K562 (cell line): ENCODE measurements around the gene MDC1.

Experiments used
- ATF7 ChIP-seq: fragments of 450-650 bp; IDR thresholded peaks from 2 replicates; pipeline ENCODE4 v1.7.1; 2014; ENCODE audit warnings: mild to moderate bottlenecking, moderate library complexity
- BMI1 ChIP-seq: fragments of 150-350 bp; IDR thresholded peaks from 2 replicates; pipeline ENCODE4 v1.6.1; 2014; ENCODE audit warnings: low read length
- CTCF ChIP-seq, 3 experiments: IDR thresholded peaks in 2 of 3; conservative IDR thresholded peaks in 1 of 3; 2 replicates each; pipeline ENCODE4 v1.5.1; 2011 to 2012; ENCODE audit warnings: low read length in 3 of 3, mild to moderate bottlenecking in 3 of 3, control low read depth in 2 of 3, improper control_type of control experiment in 1 of 3, inconsistent platforms in 1 of 3, low read depth in 1 of 3, mixed read lengths in 1 of 3, moderate library complexity in 1 of 3; ENCODE audit not compliant: insufficient read depth in 2 of 3
- DDX20 ChIP-seq: fragments of 450-650 bp; IDR thresholded peaks from 2 replicates; pipeline ENCODE4 v1.6.1; 2016; ENCODE audit warnings: missing genetic modification characterization, low read depth, mild to moderate bottlenecking, missing compliant biosample characterization, moderate library complexity
- EP300 ChIP-seq: IDR thresholded peaks from 2 replicates; pipeline ENCODE4 v1.6.1; 2012; ENCODE audit warnings: low read length, improper control_type of control experiment
- EZH2 ChIP-seq: IDR thresholded peaks from 2 replicates; pipeline ENCODE4 v1.6.1; 2012; ENCODE audit warnings: low read depth, mild to moderate bottlenecking, inconsistent platforms, low read length, borderline replicate concordance
- GABPB1 ChIP-seq: sonication (generic); formaldehyde crosslinking; IDR thresholded peaks from 2 replicates; pipeline ENCODE4 v1.8.0; 2022; ENCODE audit warnings: mild to moderate bottlenecking, missing genetic modification reagents
- HDAC3 ChIP-seq: fragments of 450-650 bp; IDR thresholded peaks from 2 replicates; pipeline ENCODE4 v1.6.1; 2018; ENCODE audit warnings: borderline replicate concordance, mild to moderate bottlenecking, moderate library complexity; ENCODE audit not compliant: partially characterized antibody
- JUND ChIP-seq, 2 experiments: IDR thresholded peaks; 2 replicates in 1 of 2; 3 replicates in 1 of 2; pipeline ENCODE4 v1.6.1; 2011; ENCODE audit warnings: borderline replicate concordance in 2 of 2, low read depth in 2 of 2, low read length in 2 of 2, improper control_type of control experiment in 1 of 2, missing biosample characterization in 1 of 2, missing genetic modification characterization in 1 of 2, missing genetic modification reagents in 1 of 2
- MLLT1 ChIP-seq, 2 experiments: fragments of 450-650 bp; IDR thresholded peaks; 2 replicates each; pipeline ENCODE4 v1.6.1; 2016
- PHB ChIP-seq: fragments of 250-450 bp; sonication (Bioruptor Pico); IDR thresholded peaks from 2 replicates; pipeline ENCODE4 v1.5.0; 2021
- TCF7L2 ChIP-seq: fragments of 150-350 bp; IDR thresholded peaks from 2 replicates; pipeline ENCODE4 v1.6.1; 2016; ENCODE audit warnings: low read depth, mild to moderate bottlenecking, low read length, moderate library complexity
- ZFP1 ChIP-seq: fragments of 450-650 bp; formaldehyde crosslinking; IDR thresholded peaks from 2 replicates; pipeline ENCODE4 v1.4.0; 2020; ENCODE audit warnings: mild to moderate bottlenecking, mixed read lengths
- TF ChIP-seq, protein P1 (sequence below): fragments of 450-650 bp; IDR thresholded peaks from 2 replicates; pipeline ENCODE4 v1.6.1; 2016; ENCODE audit warnings: low read depth, mild to moderate bottlenecking, moderate library complexity

DNA sequence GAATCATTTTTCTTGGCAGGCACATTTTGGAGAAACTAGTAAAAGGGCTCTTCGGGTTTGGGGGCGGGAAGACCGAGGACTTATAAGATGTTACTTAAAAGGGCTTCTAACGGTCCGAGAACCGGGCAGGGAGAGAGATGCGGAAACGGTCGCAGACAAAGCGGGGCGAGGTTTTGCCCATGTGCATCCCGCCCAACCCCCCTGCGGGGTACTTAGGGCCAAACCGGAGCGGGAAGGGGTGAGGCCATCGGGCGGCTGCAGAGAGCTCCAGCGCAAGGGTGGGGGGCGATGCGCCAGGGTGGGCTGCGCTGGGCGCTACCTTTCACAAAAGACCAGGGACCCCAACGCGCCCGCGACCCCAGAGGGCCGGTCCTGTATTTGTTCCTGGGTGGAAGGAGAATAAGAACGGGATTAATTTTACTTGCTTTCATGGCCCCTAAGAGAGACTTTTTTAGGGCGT is 3.7 kb upstream of the MDC1 start:
- TF ChIP-seq DDX20 (tag): no peak
- TF ChIP-seq JUND (IDR thresholded peaks at IDR 0.05; ENCODE audit: borderline replicate concordance, low read depth, low read length): no peak
- no peak for TF ChIP-seq JUND (tag; IDR thresholded peaks at IDR 0.05; ENCODE audit: borderline replicate concordance, low read depth, low read length)
- TF ChIP-seq PHB (CRISPR knock-in tag): 0 out of 2 replicates have a peak, but pooled peaks have one; percentile 19
- TF ChIP-seq EZH2: no peak
- no peak; a peak in 1 of 6 replicates for TF ChIP-seq CTCF (IDR thresholded peaks at IDR 0.05 in 2 of 3, conservative IDR thresholded peaks at IDR 0.05 in 1 of 3; ENCODE audit: insufficient read depth in 2 of 3, low read depth in 1 of 3, low read length in 3 of 3)
- no peak for TF ChIP-seq EP300
- TF ChIP-seq TCF7L2: no peak
- TF ChIP-seq, protein P1, sequence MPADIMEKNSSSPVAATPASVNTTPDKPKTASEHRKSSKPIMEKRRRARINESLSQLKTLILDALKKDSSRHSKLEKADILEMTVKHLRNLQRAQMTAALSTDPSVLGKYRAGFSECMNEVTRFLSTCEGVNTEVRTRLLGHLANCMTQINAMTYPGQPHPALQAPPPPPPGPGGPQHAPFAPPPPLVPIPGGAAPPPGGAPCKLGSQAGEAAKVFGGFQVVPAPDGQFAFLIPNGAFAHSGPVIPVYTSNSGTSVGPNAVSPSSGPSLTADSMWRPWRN: no peak
- TF ChIP-seq ZFP1: peak; percentile 47; the same call in 1 of the 2 replicates
- TF ChIP-seq BMI1: no peak
- TF ChIP-seq MLLT1 (IDR thresholded peaks at IDR 0.05): no peak
- no peak for TF ChIP-seq GABPB1 (CRISPR knock-in tag)
- TF ChIP-seq HDAC3: no peak
- no peak for TF ChIP-seq ATF7
